ENCODE measurements around the gene SLC25A21. TPM values are rescaled to one million over a fixed set of nuclear protein-coding genes. Genes with fewer than 3 reads are reported as not detected.

Gene SLC25A21
- total RNA-seq, 1 donor from 2014 or later = 2.3 TPM

GRCh38 chr14:37045340-37046061 is 126.9 kb downstream of the SLC25A21 start:
- Mint-ChIP-seq H3K9me3 (no peaks in the 10 kb centered on the region), H3K4me3 (no peak overlapping the region), H3K36me3 (no peaks in the 10 kb centered on the region), H3K27ac (no peak overlapping the region), H3K27me3 (ENCODE audit: low read depth) (peaks cover 7% of the 10 kb centered on the region), H3K4me1 (peaks cover 11% of the 10 kb centered on the region)
- DNase-seq (ENCODE audit: low spot score in 2 of 2, unreplicated experiment in 2 of 2) = no peak
- no peak for TF ChIP-seq CTCF (IDR thresholded peaks at IDR 0.05; ENCODE audit: unreplicated experiment)

DNA sequence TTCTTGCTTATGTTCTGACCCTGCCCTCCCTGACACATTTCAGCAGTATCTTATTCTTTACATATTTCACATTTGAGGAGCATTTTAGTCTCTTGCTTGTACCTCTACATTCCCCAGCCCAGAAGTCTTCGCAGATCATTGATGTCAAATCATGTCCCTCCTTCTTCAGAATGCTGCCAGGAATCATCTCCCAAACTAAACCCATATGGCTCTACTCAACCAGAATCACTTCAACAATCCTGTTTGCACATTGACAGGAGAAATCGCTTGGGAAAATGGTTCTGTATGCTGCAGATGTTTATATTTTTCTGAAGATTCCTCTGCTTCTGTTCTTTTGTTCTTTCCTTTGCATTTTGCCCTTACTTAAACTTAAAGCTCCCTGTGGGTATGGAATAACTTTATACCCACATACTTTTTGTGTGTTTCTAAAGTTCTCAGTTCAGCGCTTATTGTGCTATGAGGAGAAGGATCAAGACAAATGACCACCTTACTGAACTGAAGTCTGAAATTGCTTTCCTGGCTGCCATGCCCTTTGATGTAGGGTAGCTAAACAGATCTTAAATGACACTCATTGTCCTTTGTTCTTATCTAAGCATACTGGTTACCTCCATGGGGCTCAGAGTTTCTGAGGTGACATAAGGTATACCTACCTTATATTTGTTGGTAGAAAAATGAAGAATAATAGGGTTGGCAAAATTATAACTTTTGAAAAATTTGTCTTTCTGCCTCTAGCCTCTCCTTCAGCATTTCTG is 134.6 kb downstream of the SLC25A21 start:
- Mint-ChIP-seq H3K36me3 (no peaks in the 10 kb centered on the region), H3K27ac (no peak overlapping the region), H3K27me3 (ENCODE audit: low read depth) (peaks cover 3% of the 10 kb centered on the region), H3K9me3 (no peaks in the 10 kb centered on the region), H3K4me3 (no peak overlapping the region), H3K4me1 (peaks cover 4% of the 10 kb centered on the region)
- no peak for DNase-seq (ENCODE audit: low spot score in 2 of 2, unreplicated experiment in 2 of 2)
- TF ChIP-seq CTCF (IDR thresholded peaks at IDR 0.05; ENCODE audit: unreplicated experiment) = no peak

DNA sequence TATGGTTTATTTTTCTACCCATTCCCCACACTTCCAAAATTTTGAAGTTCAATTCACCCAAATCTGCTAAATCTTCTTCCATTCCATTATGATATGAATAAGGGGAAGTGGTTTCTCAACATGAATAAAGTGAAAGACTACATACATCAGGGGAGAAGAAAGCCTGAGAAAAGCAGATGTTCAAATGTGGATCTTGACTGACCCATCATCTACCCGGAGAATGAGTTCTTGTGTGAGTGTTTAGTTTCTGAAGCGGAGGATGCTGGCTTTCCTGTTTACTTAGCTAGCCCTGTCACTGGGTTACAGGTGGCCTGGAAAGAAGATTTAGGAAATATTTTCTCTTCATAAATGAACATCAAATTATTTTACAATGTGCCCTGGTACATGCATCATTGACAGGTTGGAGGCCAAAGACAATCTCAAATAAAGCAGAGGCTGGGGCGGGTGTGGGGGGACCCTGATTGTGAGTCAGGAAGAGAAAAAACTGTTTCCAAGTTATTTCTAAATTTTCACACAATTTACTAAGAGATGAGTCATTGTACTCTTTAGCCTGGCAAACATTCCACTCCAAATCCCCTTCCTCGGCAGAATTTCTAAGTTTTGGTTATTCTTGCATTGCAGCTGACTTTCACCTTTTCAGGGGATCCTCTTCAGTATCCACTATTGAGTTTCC is 135.6 kb downstream of the SLC25A21 start:
- Mint-ChIP-seq H3K27me3 (ENCODE audit: low read depth) (peaks cover 3% of the 10 kb centered on the region), H3K4me1 (peaks cover 4% of the 10 kb centered on the region)

GRCh38 chr14:37035401-37035800 is 137.0 kb downstream of the SLC25A21 start:
- H3K4me3 Mint-ChIP-seq = no peak overlapping the region
- H3K27ac Mint-ChIP-seq = no peak overlapping the region
- DNase-seq (ENCODE audit: low spot score in 2 of 2, unreplicated experiment in 2 of 2) = no peak
- peaks cover 3% of the 10 kb centered on the region for H3K27me3 Mint-ChIP-seq (ENCODE audit: low read depth)
- peaks cover 4% of the 10 kb centered on the region for H3K4me1 Mint-ChIP-seq
- H3K9me3 Mint-ChIP-seq = no peaks in the 10 kb centered on the region
- TF ChIP-seq CTCF (IDR thresholded peaks at IDR 0.05; ENCODE audit: unreplicated experiment) = no peak
- no peaks in the 10 kb centered on the region for H3K36me3 Mint-ChIP-seq

More for the DNA sequence above, 135.6 kb downstream of the SLC25A21 start:
- TF ChIP-seq CTCF (IDR thresholded peaks at IDR 0.05; ENCODE audit: unreplicated experiment) = no peak
- Mint-ChIP-seq H3K27ac (no peak overlapping the region), H3K36me3 (no peaks in the 10 kb centered on the region), H3K4me3 (no peak overlapping the region), H3K9me3 (no peaks in the 10 kb centered on the region)
- no peak for DNase-seq (ENCODE audit: low spot score in 2 of 2, unreplicated experiment in 2 of 2)

DNA sequence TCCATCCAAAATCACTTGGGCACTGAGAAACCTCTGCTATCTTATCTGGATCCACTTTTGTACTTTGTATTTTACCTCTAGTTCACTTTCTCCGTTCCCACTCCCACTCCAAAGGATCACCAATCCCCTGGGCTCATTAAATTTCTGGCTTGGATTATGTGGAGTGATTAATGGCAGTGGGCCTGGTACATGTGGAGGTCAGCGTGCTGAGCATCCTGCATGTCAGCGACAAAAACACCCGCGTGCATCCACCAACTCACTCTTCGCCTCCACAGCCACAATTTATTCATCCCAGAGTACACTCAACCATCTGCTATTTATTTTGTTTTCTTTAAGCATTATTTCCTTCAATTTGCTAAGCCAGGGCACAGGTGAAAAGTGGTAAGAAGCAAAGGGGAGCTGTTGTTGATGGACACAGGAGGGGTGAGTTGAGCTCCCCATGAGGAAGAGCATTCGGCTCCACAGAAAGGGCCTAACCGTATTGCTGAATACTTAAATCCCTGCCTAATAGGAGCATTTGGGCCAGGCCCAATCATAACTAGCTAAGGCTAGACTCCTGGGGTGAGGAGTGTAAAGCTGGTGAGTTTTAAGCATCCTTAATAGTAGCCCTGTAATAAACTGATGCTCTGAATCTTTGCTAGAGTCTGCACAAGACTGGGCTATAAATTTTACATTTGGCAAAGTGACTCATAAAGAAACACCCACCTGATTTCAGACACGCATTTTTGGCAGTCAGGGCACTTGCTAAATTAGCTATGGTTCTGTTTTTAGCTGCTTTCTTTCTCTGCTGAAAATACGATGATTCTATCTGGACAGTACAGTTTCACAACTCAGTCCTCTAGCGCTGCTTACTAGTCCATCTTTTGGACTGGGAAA is 137.8 kb downstream of the SLC25A21 start:
- no peak overlapping the region for H3K4me3 Mint-ChIP-seq
- no peak for DNase-seq (ENCODE audit: low spot score in 2 of 2, unreplicated experiment in 2 of 2)
- no peaks in the 10 kb centered on the region for H3K36me3 Mint-ChIP-seq
- peaks cover 4% of the 10 kb centered on the region for H3K4me1 Mint-ChIP-seq
- no peaks in the 10 kb centered on the region for H3K9me3 Mint-ChIP-seq
- no peak overlapping the region for H3K27ac Mint-ChIP-seq
- TF ChIP-seq CTCF (IDR thresholded peaks at IDR 0.05; ENCODE audit: unreplicated experiment) = no peak
- peaks cover 2% of the 10 kb centered on the region for H3K27me3 Mint-ChIP-seq (ENCODE audit: low read depth)
